BJ (cell line): ENCODE measurements around the gene CLASRP. TPM values are rescaled to one million over a fixed set of nuclear protein-coding genes. Genes with fewer than 3 reads are reported as not detected.

Experiments used
- CTCF ChIA-PET: fragments of 350-600 bp; formaldehyde crosslinking; extraction: SDS; loops from one replicate; lab custom pipeline; 2021; ENCODE audit warnings: antibody characterized with exemption, inconsistent platforms; lab: Yijun Ruan, JAX
- POLR2A ChIA-PET: fragments of 300-600 bp; sonication (Branson Sonifier 250); formaldehyde crosslinking; extraction: SDS; loops from one replicate; lab custom pipeline; 2021; ENCODE audit warnings: antibody characterized with exemption; lab: Charles Lee
- DNase-seq: peaks from one replicate; pipeline ENCODE4 v3.0.0-alpha.2; 2011; ENCODE audit warnings: low read depth
- H3K27me3 ChIP-seq: 2 replicates; pipeline ENCODE4 v1.6.0; 2011; ENCODE audit warnings: low read length; ENCODE audit not compliant: control insufficient read depth, insufficient read depth
- H3K36me3 ChIP-seq: 2 replicates; pipeline ENCODE4 v1.5.1; 2011; ENCODE audit warnings: low read length; ENCODE audit not compliant: control insufficient read depth, insufficient read depth
- H3K4me3 ChIP-seq: 2 replicates; pipeline ENCODE4 v1.5.1; 2011; ENCODE audit warnings: low read depth, mild to moderate bottlenecking, control low read depth, low read length
- polyA plus RNA-seq: library from polyadenylated mRNA; depleted of rRNA; stranded (reverse); fragments of >200 nt; gene quantifications from 2 replicates; pipeline ENCODE4 v1.2.3, GENCODE V29; 2011
- TF ChIP-seq, protein P1 (sequence below): IDR thresholded peaks from 2 replicates; pipeline ENCODE4 v1.5.1; 2011; ENCODE audit warnings: low read depth, mild to moderate bottlenecking, control low read depth, inconsistent platforms, low read length, moderate library complexity; ENCODE audit not compliant: insufficient read depth

CLASRP gene
- polyA plus RNA-seq, 1 experiment = 15.9 TPM

DNA sequence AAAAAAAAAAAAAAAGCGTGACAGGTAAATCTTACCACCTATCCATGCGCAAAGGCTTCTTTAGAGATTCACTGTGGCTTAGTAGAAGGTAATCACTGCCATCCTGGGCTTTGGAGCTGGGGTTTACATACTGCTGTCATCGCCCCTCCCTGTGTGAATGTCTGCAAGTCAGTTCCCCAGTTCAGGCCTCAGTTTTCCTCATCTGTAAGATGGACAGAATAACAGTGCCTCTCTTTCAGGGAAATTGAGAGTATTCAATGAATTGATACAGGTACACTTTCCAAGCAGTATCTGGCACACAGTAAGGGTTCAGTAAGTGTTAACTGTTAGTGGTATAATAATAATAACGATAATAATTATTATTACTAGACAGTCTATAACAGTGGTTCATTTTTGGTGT lies 35.4 kb upstream of the CLASRP start:
- ChIA-PET POLR2A (no interaction called here), CTCF (no interaction called here)
- H3K27me3 ChIP-seq = no peaks in the 10 kb centered on the region
- TF ChIP-seq, protein P1, sequence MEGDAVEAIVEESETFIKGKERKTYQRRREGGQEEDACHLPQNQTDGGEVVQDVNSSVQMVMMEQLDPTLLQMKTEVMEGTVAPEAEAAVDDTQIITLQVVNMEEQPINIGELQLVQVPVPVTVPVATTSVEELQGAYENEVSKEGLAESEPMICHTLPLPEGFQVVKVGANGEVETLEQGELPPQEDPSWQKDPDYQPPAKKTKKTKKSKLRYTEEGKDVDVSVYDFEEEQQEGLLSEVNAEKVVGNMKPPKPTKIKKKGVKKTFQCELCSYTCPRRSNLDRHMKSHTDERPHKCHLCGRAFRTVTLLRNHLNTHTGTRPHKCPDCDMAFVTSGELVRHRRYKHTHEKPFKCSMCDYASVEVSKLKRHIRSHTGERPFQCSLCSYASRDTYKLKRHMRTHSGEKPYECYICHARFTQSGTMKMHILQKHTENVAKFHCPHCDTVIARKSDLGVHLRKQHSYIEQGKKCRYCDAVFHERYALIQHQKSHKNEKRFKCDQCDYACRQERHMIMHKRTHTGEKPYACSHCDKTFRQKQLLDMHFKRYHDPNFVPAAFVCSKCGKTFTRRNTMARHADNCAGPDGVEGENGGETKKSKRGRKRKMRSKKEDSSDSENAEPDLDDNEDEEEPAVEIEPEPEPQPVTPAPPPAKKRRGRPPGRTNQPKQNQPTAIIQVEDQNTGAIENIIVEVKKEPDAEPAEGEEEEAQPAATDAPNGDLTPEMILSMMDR = no peak
- no peak for DNase-seq
- peaks cover 3% of the 10 kb centered on the region for H3K36me3 ChIP-seq
- H3K4me3 ChIP-seq = no peak overlapping the region

DNA sequence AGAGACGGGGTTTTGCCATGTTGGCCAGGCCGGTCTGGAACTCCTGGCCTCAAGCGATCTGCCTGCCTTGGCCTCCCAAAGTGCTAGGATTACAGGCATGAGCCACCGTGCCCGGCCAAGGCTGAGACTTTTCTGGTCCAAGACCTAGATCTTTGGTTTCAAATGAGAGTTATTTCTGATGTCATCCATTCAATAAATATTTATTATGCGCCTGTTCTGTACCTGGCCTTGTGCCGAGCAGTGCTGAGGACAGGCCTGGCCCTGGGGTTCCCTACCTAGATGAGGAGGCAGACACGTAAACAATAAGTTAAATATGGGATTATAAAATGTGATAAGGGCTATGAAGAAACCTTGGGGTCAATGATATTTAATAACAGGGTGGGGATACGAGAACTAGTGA lies 33.1 kb upstream of the CLASRP start:
- ChIA-PET CTCF (no interaction called here), POLR2A (no interaction called here)
- peaks cover 3% of the 10 kb centered on the region for H3K36me3 ChIP-seq
- H3K27me3 ChIP-seq = no peaks in the 10 kb centered on the region
- no peak for DNase-seq
- TF ChIP-seq, protein P1 = no peak
- H3K4me3 ChIP-seq = no peak overlapping the region

DNA sequence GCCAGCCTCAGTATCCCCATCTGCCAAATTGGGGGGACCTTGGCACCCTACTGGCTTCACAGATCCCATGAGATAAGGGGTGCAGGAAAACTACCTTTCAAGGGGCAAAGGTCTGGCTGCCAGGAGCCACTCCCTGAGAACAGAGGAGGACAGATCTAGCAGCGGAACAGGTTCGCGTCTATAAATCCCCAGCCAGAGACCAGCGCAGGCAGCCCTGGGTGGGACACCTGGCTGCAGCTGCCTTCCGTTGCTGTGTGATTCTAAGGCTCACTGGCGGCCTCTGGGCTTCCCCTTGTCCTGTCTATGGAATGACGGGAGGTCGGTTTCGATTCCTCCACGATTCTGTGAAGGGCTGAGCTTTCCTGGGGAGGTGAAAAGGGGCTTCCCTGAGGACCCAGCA lies 30.3 kb upstream of the CLASRP start:
- peaks cover 3% of the 10 kb centered on the region for H3K36me3 ChIP-seq
- no peak for DNase-seq
- CTCF ChIA-PET = no interaction called here
- H3K4me3 ChIP-seq = no peak overlapping the region
- TF ChIP-seq, protein P1 = no peak
- POLR2A ChIA-PET = no interaction called here
- no peaks in the 10 kb centered on the region for H3K27me3 ChIP-seq

DNA sequence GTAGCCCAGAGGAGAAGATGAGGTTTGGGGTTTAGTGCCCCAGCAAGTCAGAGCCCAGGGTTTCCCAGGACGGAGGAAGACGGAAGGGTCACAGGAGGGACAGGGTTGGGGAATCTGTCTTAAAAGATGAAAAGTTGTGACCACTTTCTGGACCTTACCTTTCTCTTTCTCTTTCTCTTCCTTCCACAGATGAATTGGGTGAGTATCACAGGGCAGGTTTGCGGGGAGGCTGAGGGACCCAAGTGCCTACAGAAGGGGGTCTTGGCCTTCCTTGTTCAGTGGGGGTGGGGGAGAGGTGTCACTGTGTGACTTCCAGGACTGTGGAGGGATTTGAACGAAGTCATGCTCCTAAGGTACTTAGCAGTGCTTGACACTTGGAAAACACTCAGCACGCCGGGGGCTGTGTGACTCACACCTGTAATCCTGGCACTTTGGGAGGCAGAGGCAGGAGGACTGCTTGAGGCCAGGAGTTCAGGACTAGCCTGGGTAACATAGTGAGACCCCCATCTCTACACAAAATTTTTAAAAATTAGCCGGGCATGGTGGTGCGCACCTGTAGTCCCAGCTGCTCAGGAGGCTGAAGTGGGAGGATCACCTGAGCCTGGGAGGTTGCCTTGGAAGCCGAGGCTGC lies 29.1 kb upstream of the CLASRP start:
- no peak for DNase-seq
- CTCF ChIA-PET = no interaction called here
- Histone ChIP-seq H3K27me3 (no peaks in the 10 kb centered on the region), H3K36me3 (peaks cover 3% of the 10 kb centered on the region), H3K4me3 (no peak overlapping the region)
- POLR2A ChIA-PET = no interaction called here
- TF ChIP-seq, protein P1 = no peak

DNA sequence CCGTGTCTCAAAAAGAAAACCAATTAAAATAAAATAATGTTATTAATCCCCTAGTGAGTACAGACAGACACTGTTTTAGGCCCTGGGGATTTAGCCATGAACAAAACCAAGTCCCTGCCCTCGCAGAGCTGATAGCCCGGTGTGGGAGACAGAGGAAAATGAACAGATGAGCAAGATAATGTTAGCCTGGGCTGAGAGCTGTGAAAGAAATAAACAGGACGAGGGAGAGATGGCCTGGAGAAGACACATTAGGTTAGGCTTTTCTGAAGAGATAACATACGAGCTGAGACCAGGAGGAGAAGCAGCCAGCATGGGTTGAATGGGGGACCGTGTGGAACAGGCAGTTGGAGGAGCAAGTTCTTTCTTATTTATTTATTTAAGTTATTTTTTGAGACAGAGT lies 28.5 kb upstream of the CLASRP start:
- ChIA-PET CTCF (interaction anchor here (0.7 kb wide), 1 partner anchor 243 kb away, joined by 3 read pairs; no protein-coding TSS in a partner anchor), POLR2A (no interaction called here)
- no peak overlapping the region for H3K4me3 ChIP-seq
- H3K36me3 ChIP-seq = peaks cover 2% of the 10 kb centered on the region
- DNase-seq = no peak
- TF ChIP-seq, protein P1 = no peak
- no peaks in the 10 kb centered on the region for H3K27me3 ChIP-seq
